Body of pancreas (tissue), 4 donors: ENCODE data around the gene TMBIM6.

Experiments
- CTCF ChIP-seq, 7 experiments: fragments of 450-650 bp in 4 of 7; fragments of 200-600 bp in 3 of 7; sonication (generic) in 3 of 7; IDR thresholded peaks; one replicate each; pipeline ENCODE4 v1.5.1; 2016 to 2019; ENCODE audit warnings: antibody characterized with exemption in 7 of 7
- POLR2A ChIP-seq, 3 donors: fragments of 450-650 bp; IDR thresholded peaks; one replicate each; pipeline ENCODE4 v1.6.1; 2016; ENCODE audit warnings: antibody characterized with exemption in 3 of 3, mild to moderate bottlenecking in 2 of 3

GRCh38 chr12:49796155-49796554 is 54.8 kb downstream of the TMBIM6 start:
- TF ChIP-seq CTCF (IDR thresholded peaks at IDR 0.05) (no peak), POLR2A (IDR thresholded peaks at IDR 0.05) (no peak)
